RWPE1 (cell line): Measurements from ENCODE around the gene BACH2.
"Not testable (repeated sequence)": the region's sequence is repeated elsewhere in the genome, so short reads cannot be mapped to it uniquely, and the experiment has no call there.

Source experiments
- CTCF ChIA-PET: fragments of 350-600 bp; sonication (Branson Sonifier 250); formaldehyde crosslinking; extraction: SDS; loops from one replicate; lab custom pipeline; 2021; lab: Yijun Ruan, JAX
- POLR2A ChIA-PET: fragments of 400-600 bp; formaldehyde crosslinking; extraction: SDS; loops from one replicate; lab custom pipeline; 2020; ENCODE audit warnings: antibody characterized with exemption; ENCODE audit not compliant: low non-redundant PET; lab: Yijun Ruan, JAX
- DNase-seq: peaks from one replicate; pipeline ENCODE4 v3.0.0; 2012; ENCODE audit warnings: low spot score
- H3K27ac ChIP-seq: fragments of 450-650 bp; 2 replicates; pipeline ENCODE4 v1.5.1; 2017
- TF ChIP-seq, protein P1 (sequence below): fragments of 450-650 bp; conservative IDR thresholded peaks from 2 replicates; pipeline ENCODE4 v1.5.1; 2017; ENCODE audit warnings: low read depth, mild to moderate bottlenecking

The BACH2 gene

GRCh38 chr6:90062051-90062450 is 234.6 kb downstream of the BACH2 start:
- ChIA-PET POLR2A (no interaction called here), CTCF (no interaction called here)
- no peak overlapping the region for H3K27ac ChIP-seq
- TF ChIP-seq, protein P1, sequence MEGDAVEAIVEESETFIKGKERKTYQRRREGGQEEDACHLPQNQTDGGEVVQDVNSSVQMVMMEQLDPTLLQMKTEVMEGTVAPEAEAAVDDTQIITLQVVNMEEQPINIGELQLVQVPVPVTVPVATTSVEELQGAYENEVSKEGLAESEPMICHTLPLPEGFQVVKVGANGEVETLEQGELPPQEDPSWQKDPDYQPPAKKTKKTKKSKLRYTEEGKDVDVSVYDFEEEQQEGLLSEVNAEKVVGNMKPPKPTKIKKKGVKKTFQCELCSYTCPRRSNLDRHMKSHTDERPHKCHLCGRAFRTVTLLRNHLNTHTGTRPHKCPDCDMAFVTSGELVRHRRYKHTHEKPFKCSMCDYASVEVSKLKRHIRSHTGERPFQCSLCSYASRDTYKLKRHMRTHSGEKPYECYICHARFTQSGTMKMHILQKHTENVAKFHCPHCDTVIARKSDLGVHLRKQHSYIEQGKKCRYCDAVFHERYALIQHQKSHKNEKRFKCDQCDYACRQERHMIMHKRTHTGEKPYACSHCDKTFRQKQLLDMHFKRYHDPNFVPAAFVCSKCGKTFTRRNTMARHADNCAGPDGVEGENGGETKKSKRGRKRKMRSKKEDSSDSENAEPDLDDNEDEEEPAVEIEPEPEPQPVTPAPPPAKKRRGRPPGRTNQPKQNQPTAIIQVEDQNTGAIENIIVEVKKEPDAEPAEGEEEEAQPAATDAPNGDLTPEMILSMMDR: no peak
- DNase-seq: no peak

DNA sequence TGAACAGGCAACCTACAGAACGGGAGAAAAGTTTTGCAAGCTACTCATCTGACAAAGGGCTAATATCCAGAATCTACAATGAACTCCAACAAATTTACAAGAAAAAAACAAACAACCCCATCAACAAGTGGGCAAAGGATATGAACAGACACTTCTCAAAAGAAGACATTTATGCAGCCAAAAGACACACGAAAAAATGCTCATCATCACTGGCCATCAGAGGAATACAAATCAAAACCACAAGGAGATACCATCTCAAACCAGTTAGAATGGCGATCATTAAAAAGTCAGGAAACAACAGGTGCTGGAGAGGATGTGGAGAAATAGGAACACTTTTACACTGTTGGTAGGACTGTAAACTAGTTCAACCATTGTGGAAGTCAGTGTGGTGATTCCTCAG is 237.5 kb downstream of the BACH2 start:
- POLR2A ChIA-PET, DNase-seq, H3K27ac ChIP-seq, CTCF ChIA-PET: not testable (repeated sequence)

GRCh38 chr6:90055924-90056323 is 240.7 kb downstream of the BACH2 start:
- CTCF ChIA-PET, H3K27ac ChIP-seq, DNase-seq, POLR2A ChIA-PET: not testable (repeated sequence)

- POLR2A ChIA-PET, H3K27ac ChIP-seq, CTCF ChIA-PET, DNase-seq: not testable (repeated sequence)
Observed at GRCh38 chr6:90054193-90054592, 242.4 kb downstream of the BACH2 start.

- no peak for DNase-seq
- POLR2A ChIA-PET: no interaction called here
- CTCF ChIA-PET: no interaction called here
Observed at GRCh38 chr6:90053614-90054013, 243.0 kb downstream of the BACH2 start.

DNA sequence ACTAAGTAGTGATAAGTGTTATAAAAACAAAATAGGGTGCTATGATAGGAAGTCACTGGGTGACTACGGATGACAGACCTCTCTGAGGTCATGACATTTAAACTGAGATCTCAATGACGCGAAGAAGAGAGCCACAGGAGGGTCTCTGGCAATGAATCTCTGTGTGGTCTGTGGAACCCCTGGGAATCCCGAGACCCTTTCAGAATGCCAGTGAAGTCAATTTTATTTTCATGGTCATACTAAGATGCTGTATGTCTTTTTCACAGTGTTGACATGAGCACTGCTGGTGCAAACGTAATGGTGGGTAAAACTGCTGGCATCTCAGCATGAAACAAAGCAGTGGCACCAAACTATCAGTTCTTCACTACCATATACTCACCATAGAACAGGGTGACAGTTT is 247.3 kb downstream of the BACH2 start:
- TF ChIP-seq, protein P1: no peak
- H3K27ac ChIP-seq: no peak overlapping the region
- CTCF ChIA-PET: no interaction called here
- DNase-seq: no peak
- POLR2A ChIA-PET: no interaction called here

More at GRCh38 chr6:90053614-90054013, 243.0 kb downstream of the BACH2 start:
- TF ChIP-seq, protein P1: no peak
- no peak overlapping the region for H3K27ac ChIP-seq

DNA sequence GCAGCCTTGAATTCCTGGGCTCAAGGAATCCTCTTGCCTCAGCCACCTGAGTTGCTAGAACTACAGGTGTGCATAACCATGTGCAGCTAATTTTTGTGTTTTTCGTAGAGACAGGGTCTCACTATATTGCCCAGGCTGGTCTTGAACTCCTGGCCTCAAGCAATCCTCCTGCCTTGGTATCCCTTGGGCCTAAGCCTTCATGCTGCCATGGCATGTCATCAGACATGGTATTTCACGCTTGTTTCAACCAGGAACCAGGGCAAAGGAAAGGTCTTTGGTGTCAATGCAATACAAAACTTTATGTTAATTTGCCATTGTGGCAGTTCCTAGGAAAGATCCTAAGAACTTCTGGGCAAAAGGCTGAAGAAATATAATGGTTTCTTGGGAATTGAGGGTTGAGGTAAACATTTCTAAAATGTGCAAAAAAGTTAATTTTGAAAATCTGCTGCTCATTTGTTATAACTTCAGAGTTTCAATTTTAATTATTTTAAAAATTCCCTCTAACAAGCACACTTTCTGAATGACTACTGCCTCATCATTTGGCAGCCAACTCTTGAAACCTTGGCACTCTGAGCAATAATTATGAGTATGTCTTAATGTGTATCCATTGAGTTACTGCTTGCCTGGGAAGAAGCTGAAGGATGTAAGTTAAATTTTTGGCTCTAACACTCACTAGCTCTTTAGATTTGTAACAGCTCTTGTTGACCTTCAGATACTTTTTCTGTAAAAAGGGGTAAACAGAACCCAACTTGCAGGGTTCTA is 248.3 kb downstream of the BACH2 start:
- TF ChIP-seq, protein P1: no peak
- ChIA-PET POLR2A (no interaction called here), CTCF (no interaction called here)
- H3K27ac ChIP-seq: no peak overlapping the region
- DNase-seq: no peak

DNA sequence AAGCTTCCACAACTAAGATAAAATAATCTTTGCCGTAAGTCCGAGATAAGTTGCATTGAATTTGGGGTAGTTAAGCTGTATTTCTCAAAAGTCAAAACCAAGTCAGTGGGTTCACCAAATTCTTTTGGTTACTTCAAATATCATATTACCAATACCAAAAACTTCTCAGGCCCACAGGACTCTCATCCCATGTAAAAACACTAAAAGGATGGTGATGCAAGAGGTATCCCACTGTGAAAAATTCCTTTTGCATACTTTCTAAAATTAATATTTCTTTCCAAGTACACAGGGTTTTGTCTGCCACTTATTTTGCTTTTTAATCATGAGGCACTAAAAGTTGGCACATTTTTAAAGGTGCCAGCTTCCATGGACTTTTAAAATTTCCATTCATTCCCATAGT is 251.1 kb downstream of the BACH2 start:
- no peak for DNase-seq
- CTCF ChIA-PET: interaction anchor here (0.5 kb wide), 1 partner anchor 665 kb away, joined by 3 read pairs; no protein-coding TSS in a partner anchor
- POLR2A ChIA-PET: no interaction called here
- TF ChIP-seq, protein P1: no peak
- H3K27ac ChIP-seq: no peak overlapping the region
